ENCODE data around the gene JADE3.

JADE3 gene

DNA sequence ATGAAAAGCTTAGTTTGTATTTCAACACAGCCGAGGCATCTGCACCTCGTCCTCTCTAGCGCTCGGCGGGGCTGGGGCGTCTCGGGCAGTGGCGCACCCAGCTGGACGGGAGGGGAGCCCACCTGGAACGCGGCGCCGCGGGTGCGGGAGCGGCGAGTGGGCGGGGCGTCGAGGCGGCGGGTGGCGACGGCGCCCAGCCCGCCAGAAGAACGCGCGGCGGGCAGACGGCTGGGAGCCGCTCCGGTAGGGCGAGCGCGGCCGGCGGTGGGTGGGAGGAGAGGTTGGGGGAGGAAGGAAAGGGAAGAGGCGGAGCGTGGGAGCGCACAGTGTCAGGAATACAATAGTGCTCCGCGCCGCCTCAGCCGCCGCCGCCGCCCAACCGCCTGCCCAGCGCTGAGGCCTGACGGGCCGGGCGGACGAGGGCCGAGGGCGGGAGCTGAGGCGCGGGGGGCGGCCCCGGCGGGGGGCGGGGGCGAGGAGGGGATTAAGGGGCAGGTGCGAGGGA, at the start of gene JADE3:
JADE3 (plus strand) TSS at position 324 of the 505 bp plus-strand sequence. CDS start 72,474 bp downstream, outside the sequence.
- peak within 1 kb of the TSS; percentile 77 to 81 for H3K4me3 ChIP-seq (ENCODE audit: low read depth in 1 of 2, low read length in 2 of 2)
- ATAC-seq (ENCODE audit: insufficient read depth, low read depth), result peak; percentile 88
- H3K4me2 ChIP-seq (ENCODE audit: insufficient read depth, low read length), result peak within 1 kb of the TSS; percentile 89
- H3K4me1 ChIP-seq (ENCODE audit: insufficient read depth, low read length), result peaks cover 25% of the 10 kb centered on the region
- no peaks in the 10 kb centered on the region for H3K27me3 ChIP-seq (ENCODE audit: insufficient read depth, low read length, poor library complexity)
- H3K9ac ChIP-seq (ENCODE audit: low read depth, low read length), result peak within 1 kb of the TSS; percentile 72
- no peaks in the 10 kb centered on the region for H3K36me3 ChIP-seq (ENCODE audit: insufficient read depth, low read length)
- peak within 1 kb of the TSS; percentile 76 for H2AFZ ChIP-seq (ENCODE audit: low read depth, low read length)
- no peak for TF ChIP-seq EZH2 (IDR thresholded peaks at IDR 0.05; ENCODE audit: borderline replicate concordance, low read depth, low read length, severe bottlenecking)
- TF ChIP-seq, protein P1, sequence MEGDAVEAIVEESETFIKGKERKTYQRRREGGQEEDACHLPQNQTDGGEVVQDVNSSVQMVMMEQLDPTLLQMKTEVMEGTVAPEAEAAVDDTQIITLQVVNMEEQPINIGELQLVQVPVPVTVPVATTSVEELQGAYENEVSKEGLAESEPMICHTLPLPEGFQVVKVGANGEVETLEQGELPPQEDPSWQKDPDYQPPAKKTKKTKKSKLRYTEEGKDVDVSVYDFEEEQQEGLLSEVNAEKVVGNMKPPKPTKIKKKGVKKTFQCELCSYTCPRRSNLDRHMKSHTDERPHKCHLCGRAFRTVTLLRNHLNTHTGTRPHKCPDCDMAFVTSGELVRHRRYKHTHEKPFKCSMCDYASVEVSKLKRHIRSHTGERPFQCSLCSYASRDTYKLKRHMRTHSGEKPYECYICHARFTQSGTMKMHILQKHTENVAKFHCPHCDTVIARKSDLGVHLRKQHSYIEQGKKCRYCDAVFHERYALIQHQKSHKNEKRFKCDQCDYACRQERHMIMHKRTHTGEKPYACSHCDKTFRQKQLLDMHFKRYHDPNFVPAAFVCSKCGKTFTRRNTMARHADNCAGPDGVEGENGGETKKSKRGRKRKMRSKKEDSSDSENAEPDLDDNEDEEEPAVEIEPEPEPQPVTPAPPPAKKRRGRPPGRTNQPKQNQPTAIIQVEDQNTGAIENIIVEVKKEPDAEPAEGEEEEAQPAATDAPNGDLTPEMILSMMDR (IDR thresholded peaks at IDR 0.05; ENCODE audit: borderline replicate concordance, extremely low read depth, low read length, poor library complexity, severe bottlenecking), result peak; percentile 28
- no peaks in the 10 kb centered on the region for H3K9me3 ChIP-seq (ENCODE audit: insufficient read depth, low read length, severe bottlenecking)
- peaks cover 39% of the 10 kb centered on the region for H3K79me2 ChIP-seq (ENCODE audit: insufficient read depth, low read length)
- peaks cover 23% of the 10 kb centered on the region for H4K20me1 ChIP-seq (ENCODE audit: insufficient read depth, low read length)
- H3K27ac ChIP-seq (ENCODE audit: low read length), result peak within 1 kb of the TSS; percentile 65
- DNase-seq, result peak; percentile 78

DNA sequence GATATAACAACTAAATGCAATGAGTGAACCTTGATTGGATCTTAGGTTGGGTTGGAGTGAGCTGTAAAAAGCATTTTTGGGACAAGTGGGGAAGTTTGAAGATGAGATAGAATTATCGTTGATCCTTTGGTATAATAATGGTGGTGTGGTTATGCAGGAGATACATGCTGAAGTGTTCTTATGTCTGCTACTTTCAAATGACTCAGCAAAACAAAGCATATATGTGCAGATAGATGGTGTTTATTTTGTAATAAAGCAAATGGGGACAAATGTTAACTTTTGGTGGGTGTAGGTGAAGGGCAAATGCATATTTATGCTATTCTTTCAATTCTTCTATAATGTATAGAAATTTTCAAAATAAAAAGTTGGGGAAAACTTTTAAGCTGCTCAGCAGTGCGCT, 49.1 kb upstream of the JADE3 start:
- no peak overlapping the region for H3K4me3 ChIP-seq (ENCODE audit: low read depth in 1 of 2, low read length in 2 of 2)
- no peak for TF ChIP-seq EZH2 (IDR thresholded peaks at IDR 0.05; ENCODE audit: borderline replicate concordance, low read depth, low read length, severe bottlenecking)
- TF ChIP-seq, protein P1 (IDR thresholded peaks at IDR 0.05; ENCODE audit: borderline replicate concordance, extremely low read depth, low read length, poor library complexity, severe bottlenecking), result no peak
- DNase-seq (no peak), ATAC-seq (ENCODE audit: insufficient read depth, low read depth) (no peak)
- H3K79me2 ChIP-seq (ENCODE audit: insufficient read depth, low read length), result no peaks in the 10 kb centered on the region
- H3K9ac ChIP-seq (ENCODE audit: low read depth, low read length), result no peak overlapping the region
- H3K36me3 ChIP-seq (ENCODE audit: insufficient read depth, low read length), result peaks cover 22% of the 10 kb centered on the region
- no peak overlapping the region for H3K27ac ChIP-seq (ENCODE audit: low read length)
- H3K9me3 ChIP-seq (ENCODE audit: insufficient read depth, low read length, severe bottlenecking), result no peaks in the 10 kb centered on the region
- H3K27me3 ChIP-seq (ENCODE audit: insufficient read depth, low read length, poor library complexity), result no peaks in the 10 kb centered on the region
- H3K4me2 ChIP-seq (ENCODE audit: insufficient read depth, low read length), result no peak overlapping the region
- no peak overlapping the region for H2AFZ ChIP-seq (ENCODE audit: low read depth, low read length)
- H4K20me1 ChIP-seq (ENCODE audit: insufficient read depth, low read length), result no peaks in the 10 kb centered on the region
- no peaks in the 10 kb centered on the region for H3K4me1 ChIP-seq (ENCODE audit: insufficient read depth, low read length)

- TF ChIP-seq EZH2 (IDR thresholded peaks at IDR 0.05; ENCODE audit: borderline replicate concordance, low read depth, low read length, severe bottlenecking), result no peak
- H2AFZ ChIP-seq (ENCODE audit: low read depth, low read length), result no peak overlapping the region
- no peak overlapping the region for H3K4me2 ChIP-seq (ENCODE audit: insufficient read depth, low read length)
- no peak overlapping the region for H3K4me3 ChIP-seq (ENCODE audit: low read depth in 1 of 2, low read length in 2 of 2)
- peaks cover 22% of the 10 kb centered on the region for H3K36me3 ChIP-seq (ENCODE audit: insufficient read depth, low read length)
- no peaks in the 10 kb centered on the region for H3K79me2 ChIP-seq (ENCODE audit: insufficient read depth, low read length)
- no peak overlapping the region for H3K9ac ChIP-seq (ENCODE audit: low read depth, low read length)
- ATAC-seq (ENCODE audit: insufficient read depth, low read depth), result no peak
- no peaks in the 10 kb centered on the region for H3K4me1 ChIP-seq (ENCODE audit: insufficient read depth, low read length)
- DNase-seq, result no peak
- no peak overlapping the region for H3K27ac ChIP-seq (ENCODE audit: low read length)
- H3K9me3 ChIP-seq (ENCODE audit: insufficient read depth, low read length, severe bottlenecking), result no peaks in the 10 kb centered on the region
- no peaks in the 10 kb centered on the region for H3K27me3 ChIP-seq (ENCODE audit: insufficient read depth, low read length, poor library complexity)
- H4K20me1 ChIP-seq (ENCODE audit: insufficient read depth, low read length), result no peaks in the 10 kb centered on the region
Measured at GRCh38 chrX:46864606-46865005, 47.6 kb upstream of the JADE3 start.

DNA sequence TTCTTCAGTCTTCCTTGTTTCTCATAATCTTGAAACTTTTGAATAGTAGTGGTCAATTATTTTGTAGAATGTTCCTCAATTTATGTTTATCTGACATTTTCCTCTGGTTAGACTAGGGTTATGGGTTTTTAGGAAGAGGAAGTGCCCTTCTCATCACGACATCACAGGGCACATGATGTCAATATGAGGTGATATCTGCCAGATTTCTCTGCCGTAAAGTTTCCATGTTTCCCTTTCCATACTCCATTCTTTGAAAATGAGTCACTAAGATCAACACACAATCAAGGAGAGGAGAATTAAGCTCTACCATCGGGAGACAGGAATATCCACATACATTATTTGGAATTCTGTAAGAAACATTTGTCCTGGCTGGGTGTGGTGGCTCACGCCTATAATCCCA, 46.9 kb upstream of the JADE3 start:
- no peak for TF ChIP-seq EZH2 (IDR thresholded peaks at IDR 0.05; ENCODE audit: borderline replicate concordance, low read depth, low read length, severe bottlenecking)
- no peak overlapping the region for H3K4me2 ChIP-seq (ENCODE audit: insufficient read depth, low read length)
- no peaks in the 10 kb centered on the region for H3K79me2 ChIP-seq (ENCODE audit: insufficient read depth, low read length)
- no peak overlapping the region for H2AFZ ChIP-seq (ENCODE audit: low read depth, low read length)
- ATAC-seq (ENCODE audit: insufficient read depth, low read depth), result no peak
- H3K27ac ChIP-seq (ENCODE audit: low read length), result no peak overlapping the region
- H3K9ac ChIP-seq (ENCODE audit: low read depth, low read length), result no peak overlapping the region
- peaks cover 18% of the 10 kb centered on the region for H3K36me3 ChIP-seq (ENCODE audit: insufficient read depth, low read length)
- H3K4me1 ChIP-seq (ENCODE audit: insufficient read depth, low read length), result no peaks in the 10 kb centered on the region
- no peaks in the 10 kb centered on the region for H3K9me3 ChIP-seq (ENCODE audit: insufficient read depth, low read length, severe bottlenecking)
- no peaks in the 10 kb centered on the region for H3K27me3 ChIP-seq (ENCODE audit: insufficient read depth, low read length, poor library complexity)
- DNase-seq, result no peak
- no peak overlapping the region for H3K4me3 ChIP-seq (ENCODE audit: low read depth in 1 of 2, low read length in 2 of 2)
- H4K20me1 ChIP-seq (ENCODE audit: insufficient read depth, low read length), result no peaks in the 10 kb centered on the region

All from DND-41 (cell line).